Skeletal muscle satellite cell (primary cell): ENCODE results near the gene IRF3.

Experiments used
- H3K27me3 ChIP-seq: 2 replicates; pipeline ENCODE4 v1.7.0; 2013; ENCODE audit warnings: low read length; ENCODE audit not compliant: control insufficient read depth, insufficient read depth
- H3K36me3 ChIP-seq: 2 replicates; pipeline ENCODE4 v1.7.0; 2013; ENCODE audit warnings: mild to moderate bottlenecking, control low read depth, low read length; ENCODE audit not compliant: insufficient read depth
- H3K4me1 ChIP-seq: 2 replicates; pipeline ENCODE4 v1.7.0; 2013; ENCODE audit warnings: low read length; ENCODE audit not compliant: control insufficient read depth, insufficient read depth
- H3K4me2 ChIP-seq: 2 replicates; pipeline ENCODE4 v1.7.0; 2013; ENCODE audit warnings: mild to moderate bottlenecking, low read length
- H3K4me3 ChIP-seq: 2 replicates; pipeline ENCODE4 v1.7.0; 2013; ENCODE audit warnings: low read length
- H3K9ac ChIP-seq: 2 replicates; pipeline ENCODE4 v1.7.0; 2013; ENCODE audit warnings: mild to moderate bottlenecking, low read depth, low read length, moderate library complexity
- H3K9me3 ChIP-seq: replicated peaks from 2 replicates; pipeline ENCODE4 v1.7.0; 2013; ENCODE audit warnings: mild to moderate bottlenecking, control low read depth, low read length

The IRF3 gene

DNA sequence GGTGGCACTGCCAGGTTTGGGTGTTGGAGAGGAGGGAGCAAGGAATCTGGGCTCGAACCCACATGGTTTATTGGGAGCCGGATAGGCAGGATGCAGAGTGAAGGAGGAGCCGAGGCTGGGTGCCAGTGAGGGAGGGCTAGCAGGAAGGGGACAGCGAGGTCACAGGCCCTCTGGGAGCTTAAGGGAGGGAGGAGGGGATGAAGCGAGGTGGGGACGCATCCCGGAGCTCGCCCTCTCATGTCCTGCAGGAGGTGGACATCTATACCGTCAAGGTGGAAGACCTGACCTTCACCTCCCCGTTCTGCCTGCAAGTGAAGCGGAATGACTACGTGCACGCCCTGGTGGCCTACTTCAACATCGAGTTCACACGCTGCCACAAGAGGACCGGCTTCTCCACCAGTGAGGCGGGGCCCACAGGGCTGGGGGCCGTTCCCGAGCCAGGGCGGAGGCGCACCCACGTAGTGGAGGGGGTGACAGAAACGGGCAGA, 20.2 kb upstream of the IRF3 start:
- Histone ChIP-seq H3K9me3 (no peaks in the 10 kb centered on the region), H3K4me2 (no peak overlapping the region), H3K27me3 (no peaks in the 10 kb centered on the region), H3K36me3 (peaks cover 55% of the 10 kb centered on the region), H3K4me3 (no peak overlapping the region), H3K4me1 (peaks cover 11% of the 10 kb centered on the region), H3K9ac (no peak overlapping the region)

DNA sequence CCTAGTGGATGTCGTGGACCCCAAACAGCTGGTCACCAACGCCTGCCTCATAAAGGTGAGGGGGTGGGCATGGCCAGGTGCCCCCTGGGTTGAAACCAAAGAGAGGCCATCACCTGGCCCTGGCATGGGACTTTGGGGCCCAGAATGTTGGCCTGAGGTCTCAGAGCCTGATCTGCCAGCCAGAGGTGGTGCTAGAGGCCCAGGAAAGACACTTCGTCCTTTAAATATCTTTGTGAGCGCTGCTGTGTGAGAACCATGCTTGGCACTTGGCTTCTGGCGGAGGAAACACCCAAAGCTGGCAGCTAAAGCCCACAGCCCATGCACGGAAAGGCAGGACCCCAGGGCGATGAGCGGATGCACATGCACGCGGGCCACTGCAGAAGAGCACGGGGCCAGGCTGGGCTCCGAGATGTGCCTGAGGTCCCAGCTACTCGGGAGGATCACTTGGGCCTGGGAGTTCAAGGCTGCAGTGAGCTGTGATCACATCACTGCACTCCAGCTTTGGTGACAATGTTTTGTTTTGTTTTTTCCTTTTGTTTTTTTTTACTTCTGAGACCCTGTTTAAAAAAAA, 19.4 kb upstream of the IRF3 start:
- H3K9ac ChIP-seq: no peak overlapping the region
- H3K4me2 ChIP-seq: no peak overlapping the region
- H3K4me3 ChIP-seq: no peak overlapping the region
- no peaks in the 10 kb centered on the region for H3K27me3 ChIP-seq
- peaks cover 8% of the 10 kb centered on the region for H3K4me1 ChIP-seq
- peaks cover 56% of the 10 kb centered on the region for H3K36me3 ChIP-seq
- no peaks in the 10 kb centered on the region for H3K9me3 ChIP-seq

DNA sequence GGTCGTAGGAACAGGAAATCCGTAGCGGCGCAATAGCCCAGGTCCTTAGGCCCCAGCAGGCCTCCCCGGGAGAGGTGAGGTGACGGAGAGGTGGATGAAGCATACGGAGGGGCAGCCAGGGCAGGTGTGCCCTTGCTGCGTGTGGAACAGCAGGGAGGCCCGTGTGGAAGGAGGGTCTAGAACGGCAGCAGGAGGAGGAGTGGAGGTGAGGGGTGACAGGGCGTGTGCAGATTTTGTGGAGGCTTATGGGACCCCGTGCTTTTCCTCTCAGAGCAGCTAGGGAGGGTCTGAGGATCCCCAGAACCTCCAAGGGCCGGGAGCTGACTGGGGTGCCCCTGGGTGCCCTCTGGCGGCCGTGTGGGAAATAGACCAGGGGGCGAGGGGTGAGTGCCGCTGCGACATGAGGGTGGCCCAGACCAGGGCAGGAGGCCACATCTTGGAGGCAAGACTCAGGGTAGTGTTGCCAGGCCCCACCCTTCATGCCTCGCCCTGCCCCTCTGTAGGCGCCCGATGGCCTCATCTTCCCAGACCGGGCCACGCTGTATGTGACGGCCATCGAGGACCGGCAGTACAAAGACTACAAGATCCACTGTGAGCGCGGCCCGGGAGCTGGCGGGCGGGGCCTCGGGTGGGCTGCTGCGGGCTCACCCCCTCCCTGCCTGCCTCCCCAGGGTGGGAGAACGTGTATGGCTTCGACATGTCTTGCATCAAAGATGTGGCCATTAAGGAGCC, 18.8 kb upstream of the IRF3 start:
- Histone ChIP-seq H3K4me2 (no peak overlapping the region), H3K9ac (no peak overlapping the region), H3K4me1 (peaks cover 12% of the 10 kb centered on the region), H3K9me3 (no peaks in the 10 kb centered on the region), H3K36me3 (peaks cover 56% of the 10 kb centered on the region), H3K27me3 (no peaks in the 10 kb centered on the region), H3K4me3 (no peak overlapping the region)

DNA sequence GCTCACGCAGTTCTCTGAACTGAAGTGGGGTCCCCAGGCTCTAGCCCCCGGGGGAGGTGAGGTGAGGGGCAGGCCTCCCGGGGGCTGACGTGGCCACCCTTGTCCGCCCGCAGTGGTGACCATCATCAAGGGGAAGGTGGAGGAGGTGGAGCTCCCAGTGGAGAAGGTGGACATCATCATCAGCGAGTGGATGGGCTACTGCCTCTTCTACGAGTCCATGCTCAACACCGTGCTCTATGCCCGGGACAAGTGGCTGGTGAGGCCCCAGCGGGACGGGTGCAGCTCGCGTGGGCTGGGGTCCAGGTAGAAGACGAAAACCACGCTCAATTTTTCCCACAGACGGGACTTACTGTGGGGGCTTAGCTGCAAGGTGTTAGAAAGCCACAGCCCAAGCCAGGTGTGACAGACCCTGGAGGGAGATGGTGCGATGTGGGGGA, 18.2 kb upstream of the IRF3 start:
- H3K36me3 ChIP-seq: peaks cover 56% of the 10 kb centered on the region
- H3K4me3 ChIP-seq: no peak overlapping the region
- H3K9ac ChIP-seq: no peak overlapping the region
- no peak overlapping the region for H3K4me2 ChIP-seq
- H3K27me3 ChIP-seq: no peaks in the 10 kb centered on the region
- no peaks in the 10 kb centered on the region for H3K9me3 ChIP-seq
- peaks cover 17% of the 10 kb centered on the region for H3K4me1 ChIP-seq

DNA sequence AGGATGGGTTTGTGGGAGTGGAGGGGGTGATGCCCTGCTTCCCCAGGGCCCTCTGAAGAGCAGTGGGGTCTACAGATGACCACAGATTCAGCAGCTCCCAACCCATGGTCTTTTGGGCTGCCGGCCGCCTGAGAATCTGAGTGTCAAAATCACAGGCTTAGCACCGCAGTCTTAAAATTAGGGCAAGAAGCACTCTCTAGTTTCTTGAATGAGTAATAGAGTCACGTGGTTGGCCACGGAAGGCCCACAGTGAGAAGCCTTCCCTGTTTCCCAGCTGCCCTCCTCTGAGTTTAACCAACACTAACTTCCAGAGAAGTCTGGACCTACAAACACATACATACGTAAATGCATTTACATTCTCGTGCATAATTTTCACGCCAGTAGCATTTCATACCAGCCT, 16.6 kb upstream of the IRF3 start:
- Histone ChIP-seq H3K9ac (no peak overlapping the region), H3K4me2 (no peak overlapping the region), H3K27me3 (no peaks in the 10 kb centered on the region), H3K36me3 (peaks cover 50% of the 10 kb centered on the region), H3K4me3 (no peak overlapping the region), H3K9me3 (no peaks in the 10 kb centered on the region), H3K4me1 (peaks cover 17% of the 10 kb centered on the region)

GRCh38 chr19:49681830-49682229, 16.2 kb upstream of the IRF3 start:
- Histone ChIP-seq H3K4me1 (peaks cover 17% of the 10 kb centered on the region), H3K4me2 (no peak overlapping the region), H3K27me3 (no peaks in the 10 kb centered on the region), H3K36me3 (peaks cover 47% of the 10 kb centered on the region), H3K9ac (no peak overlapping the region), H3K4me3 (no peak overlapping the region), H3K9me3 (no peaks in the 10 kb centered on the region)

DNA sequence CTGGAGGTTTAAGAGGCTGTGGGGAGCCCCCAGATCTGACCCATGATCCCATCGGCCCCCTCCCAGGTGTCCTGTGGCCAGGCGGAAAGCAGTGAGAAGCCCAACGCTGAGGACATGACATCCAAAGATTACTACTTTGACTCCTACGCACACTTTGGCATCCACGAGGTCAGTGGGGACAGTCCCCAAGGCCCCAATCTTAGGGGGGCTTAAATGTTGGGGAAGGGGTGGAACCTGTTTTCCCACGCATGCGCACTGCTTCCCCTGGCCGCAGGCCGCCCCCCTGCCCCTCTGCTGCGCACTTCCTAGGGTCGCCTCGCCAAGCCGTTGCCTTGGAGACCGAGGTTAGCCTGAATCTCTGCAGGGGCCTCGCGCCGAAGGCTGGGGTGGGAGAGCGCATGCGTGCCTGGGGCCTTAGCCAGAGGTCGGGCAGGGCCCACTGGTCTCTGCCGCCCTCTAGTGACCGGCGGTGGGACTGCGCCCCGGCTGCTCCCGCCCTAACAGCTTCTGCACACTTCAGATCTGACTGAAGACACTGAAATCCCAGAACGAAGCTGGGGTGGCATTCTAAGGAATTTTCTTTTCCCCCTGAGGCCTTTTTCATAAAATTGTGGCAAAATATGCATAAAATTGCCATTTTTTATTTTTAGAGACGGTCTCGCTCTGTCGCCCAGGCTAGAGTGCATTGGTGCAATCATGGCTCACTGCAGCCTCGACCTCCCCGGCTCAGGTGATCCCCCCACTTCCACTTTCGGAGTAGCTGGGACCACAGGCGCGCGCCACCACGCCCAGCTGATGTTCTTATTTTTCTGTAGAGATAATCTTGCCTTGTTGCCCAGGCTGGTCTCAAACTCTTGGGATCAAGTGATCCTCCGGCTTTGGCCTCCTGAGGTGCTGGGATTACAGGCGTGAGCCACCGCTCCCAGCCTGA, 15.0 kb upstream of the IRF3 start:
- Histone ChIP-seq H3K4me2 (peak overlapping the region; percentile 65), H3K36me3 (peaks cover 39% of the 10 kb centered on the region), H3K4me1 (peaks cover 21% of the 10 kb centered on the region), H3K9me3 (no peaks in the 10 kb centered on the region), H3K4me3 (peak overlapping the region; percentile 18), H3K27me3 (no peaks in the 10 kb centered on the region), H3K9ac (peak overlapping the region; percentile 26)

DNA sequence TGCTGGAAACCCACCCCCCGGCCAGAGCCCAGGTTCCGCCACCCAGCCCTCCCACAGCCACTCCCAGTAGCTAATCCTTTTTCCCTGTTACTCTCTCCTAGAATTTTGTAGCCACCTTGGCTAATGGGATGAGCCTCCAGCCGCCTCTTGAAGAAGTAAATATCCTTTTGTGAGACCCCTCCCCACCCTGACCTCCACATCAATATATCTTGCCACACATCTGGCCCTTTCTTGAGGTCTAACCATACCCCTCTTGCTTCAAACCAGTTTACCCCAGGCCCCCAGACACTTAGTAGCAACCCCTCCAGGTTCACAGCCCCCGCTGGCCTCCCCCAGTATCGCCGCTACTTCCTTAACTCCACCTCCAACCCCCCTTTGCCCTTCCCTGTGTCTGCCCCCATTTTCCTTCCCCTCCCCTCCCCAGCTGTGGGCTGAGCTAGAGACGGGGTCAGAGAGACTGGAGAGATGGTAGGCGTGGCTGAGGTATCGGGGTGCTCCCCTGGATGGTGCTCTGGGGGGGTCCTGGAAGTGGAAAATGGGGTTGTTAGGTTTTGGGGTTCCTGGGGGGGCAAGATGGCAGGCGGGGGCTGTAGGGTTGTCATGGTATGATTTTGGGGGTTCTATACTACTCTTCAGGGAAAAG, 14.2 kb upstream of the IRF3 start:
- Histone ChIP-seq H3K27me3 (no peaks in the 10 kb centered on the region), H3K4me2 (peak overlapping the region; percentile 65), H3K9ac (peak overlapping the region; percentile 26), H3K36me3 (peaks cover 31% of the 10 kb centered on the region), H3K9me3 (no peaks in the 10 kb centered on the region), H3K4me1 (peaks cover 22% of the 10 kb centered on the region), H3K4me3 (peak overlapping the region; percentile 18)

DNA sequence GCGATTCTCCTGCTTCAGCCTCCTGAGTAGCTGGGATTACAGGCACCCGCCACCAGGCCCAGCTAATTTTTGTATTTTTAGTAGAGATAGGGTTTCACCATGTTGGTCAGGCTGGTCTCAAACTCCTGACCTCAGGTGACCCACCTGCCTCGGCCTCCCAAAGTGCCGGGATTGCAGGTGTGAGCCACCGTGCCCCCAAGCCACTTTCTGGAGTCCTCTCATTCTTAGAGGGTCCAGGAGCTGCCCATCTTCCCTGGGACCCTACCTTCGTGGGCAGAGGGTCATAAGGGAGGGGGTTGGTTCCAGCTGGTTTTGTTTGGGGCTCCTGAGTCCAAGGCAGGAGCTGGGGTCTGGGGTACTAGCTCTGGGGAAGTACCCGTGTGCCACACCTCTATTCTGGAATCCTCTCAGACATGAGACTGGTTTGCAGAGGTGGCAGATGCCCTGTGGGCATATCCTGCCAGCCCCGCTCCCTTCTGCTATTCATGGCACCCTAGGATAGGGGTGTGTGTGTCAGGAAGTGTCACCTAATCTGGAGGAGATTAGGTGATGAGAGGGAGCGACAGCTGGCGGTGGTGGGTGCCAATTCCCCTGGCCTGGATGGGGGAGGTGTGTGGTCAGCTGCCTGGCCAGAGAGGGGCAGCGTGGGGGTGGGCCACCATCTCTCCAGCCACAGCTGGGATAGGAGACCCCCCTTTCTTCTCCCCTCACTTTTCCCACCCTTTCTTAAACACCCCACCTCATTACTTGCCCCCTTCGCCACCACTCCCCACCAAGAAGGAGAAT, 13.5 kb upstream of the IRF3 start:
- Histone ChIP-seq H3K4me3 (no peak overlapping the region), H3K4me1 (peaks cover 25% of the 10 kb centered on the region), H3K27me3 (no peaks in the 10 kb centered on the region), H3K9me3 (no peaks in the 10 kb centered on the region), H3K36me3 (peaks cover 24% of the 10 kb centered on the region), H3K9ac (peak overlapping the region; percentile 0), H3K4me2 (peak overlapping the region; percentile 65)

- Histone ChIP-seq H3K9me3 (no peaks in the 10 kb centered on the region), H3K4me3 (peak overlapping the region; percentile 99), H3K36me3 (peaks cover 15% of the 10 kb centered on the region), H3K4me2 (peak overlapping the region; percentile 94), H3K9ac (peak overlapping the region; percentile 99), H3K27me3 (no peaks in the 10 kb centered on the region), H3K4me1 (peaks cover 25% of the 10 kb centered on the region)
Observed at GRCh38 chr19:49677901-49678674, 12.4 kb upstream of the IRF3 start.
